GM12891 (cell line): Measurements from ENCODE around the gene PTPRT.

Experiments used
- DNase-seq: peaks from one replicate; pipeline ENCODE4 v3.0.0; 2011; ENCODE audit warnings: low spot score; ENCODE audit not compliant: insufficient read length
- FAIRE-seq: peaks from 2 replicates; lab custom pipeline; 2011; peaks lifted over from hg19 to GRCh38; lab: Jason Lieb, UNC
- PAX5 ChIP-seq: IDR thresholded peaks from 2 replicates; pipeline ENCODE4 v1.6.1; 2011; ENCODE audit warnings: low read length, moderate library complexity, mild to moderate bottlenecking; ENCODE audit not compliant: insufficient read depth, severe bottlenecking
- POLR2A ChIP-seq: IDR thresholded peaks from 2 replicates; pipeline ENCODE4 v1.6.1; 2011; ENCODE audit warnings: low read depth, low read length, control low read depth
- POLR2AphosphoS5 ChIP-seq: IDR thresholded peaks from 2 replicates; pipeline ENCODE4 v1.6.1; 2011; ENCODE audit warnings: low read depth, low read length, control low read depth
- POU2F2 ChIP-seq: IDR thresholded peaks from 2 replicates; pipeline ENCODE4 v1.6.1; 2011; ENCODE audit warnings: low read depth, mild to moderate bottlenecking, control low read depth, low read length, moderate library complexity
- SPI1 ChIP-seq: IDR thresholded peaks from 2 replicates; pipeline ENCODE4 v1.6.1; 2011; ENCODE audit warnings: low read depth, low read length, control low read depth
- TAF1 ChIP-seq: IDR thresholded peaks from 2 replicates; pipeline ENCODE4 v1.6.1; 2011; ENCODE audit warnings: low read depth, low read length, control low read depth

PTPRT gene

DNA sequence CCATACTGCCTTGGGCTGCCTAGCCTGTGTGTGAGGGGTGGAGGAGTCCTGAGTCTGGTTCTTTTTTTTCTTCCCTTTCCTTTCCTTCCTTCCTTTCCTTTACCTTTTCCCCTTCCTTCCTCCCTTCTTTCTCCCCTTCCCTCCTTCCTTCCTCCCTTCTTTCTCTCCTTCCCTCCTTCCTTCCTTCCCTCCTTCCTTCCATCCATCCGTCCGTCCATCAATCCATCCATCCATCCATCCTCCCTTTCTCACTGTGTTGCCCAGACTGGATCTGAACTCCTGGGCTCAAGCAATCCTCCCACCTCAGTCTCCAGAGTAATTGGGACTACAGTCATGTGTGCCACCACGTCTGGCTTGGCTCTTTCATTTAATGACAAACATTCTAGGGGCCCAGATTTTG is 820.8 kb downstream of the PTPRT start:
- no peak for TF ChIP-seq PAX5
- no peak for TF ChIP-seq POLR2A
- TF ChIP-seq SPI1, result no peak
- no peak for TF ChIP-seq TAF1
- TF ChIP-seq POLR2AphosphoS5, result no peak
- no peak for TF ChIP-seq POU2F2
- no peak for FAIRE-seq
- DNase-seq, result no peak

DNA sequence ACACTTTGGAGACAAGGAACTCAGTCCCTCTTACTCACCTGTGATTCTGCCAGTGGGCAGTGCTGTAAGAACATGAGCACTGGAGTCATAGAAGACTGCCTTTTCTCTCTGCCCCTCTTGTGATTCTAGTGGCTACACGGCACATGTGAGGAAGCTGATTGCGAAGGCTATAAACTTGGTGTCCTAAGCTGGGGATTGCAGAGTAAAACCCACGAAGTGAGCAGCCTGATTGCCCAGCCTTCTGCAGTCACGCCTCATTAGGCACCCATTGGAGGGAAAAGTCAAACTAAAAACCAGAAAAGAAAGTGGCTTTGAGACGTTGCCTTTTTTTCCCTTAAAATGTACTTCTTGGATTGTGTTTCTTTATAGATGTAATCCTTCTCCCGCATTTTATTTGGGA is 823.1 kb downstream of the PTPRT start:
- DNase-seq, result no peak
- FAIRE-seq, result no peak
- no peak for TF ChIP-seq SPI1
- peak; percentile 69 for TF ChIP-seq PAX5

DNA sequence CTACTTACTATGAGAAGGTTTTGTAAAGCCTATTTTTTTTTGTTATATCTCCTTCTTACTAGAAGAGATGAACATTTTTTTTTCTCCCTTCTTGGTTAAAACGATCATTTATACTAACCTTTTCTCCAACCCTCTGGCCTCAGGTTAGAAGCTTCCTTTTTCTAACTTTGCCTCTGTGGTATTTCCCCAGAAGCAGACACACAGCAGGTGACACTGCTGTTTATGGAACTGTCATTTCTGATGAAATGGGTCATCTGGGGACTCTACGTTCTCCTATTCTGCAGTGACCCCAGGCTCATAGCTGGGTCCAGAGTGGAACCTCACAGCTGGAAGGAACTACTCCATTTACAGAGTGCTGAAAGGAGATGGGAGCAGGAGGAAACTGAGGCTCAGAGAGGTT is 825.3 kb downstream of the PTPRT start:
- DNase-seq, result no peak
- FAIRE-seq, result no peak
- TF ChIP-seq POLR2AphosphoS5 (no peak), POLR2A (no peak), PAX5 (no peak), SPI1 (no peak), TAF1 (no peak), POU2F2 (no peak)

GRCh38 chr20:42361402-42361970 is 828.2 kb downstream of the PTPRT start:
- TF ChIP-seq POU2F2 (no peak), SPI1 (no peak), PAX5 (no peak), POLR2AphosphoS5 (no peak), TAF1 (no peak), POLR2A (no peak)
- no peak for FAIRE-seq
- DNase-seq, result no peak

DNA sequence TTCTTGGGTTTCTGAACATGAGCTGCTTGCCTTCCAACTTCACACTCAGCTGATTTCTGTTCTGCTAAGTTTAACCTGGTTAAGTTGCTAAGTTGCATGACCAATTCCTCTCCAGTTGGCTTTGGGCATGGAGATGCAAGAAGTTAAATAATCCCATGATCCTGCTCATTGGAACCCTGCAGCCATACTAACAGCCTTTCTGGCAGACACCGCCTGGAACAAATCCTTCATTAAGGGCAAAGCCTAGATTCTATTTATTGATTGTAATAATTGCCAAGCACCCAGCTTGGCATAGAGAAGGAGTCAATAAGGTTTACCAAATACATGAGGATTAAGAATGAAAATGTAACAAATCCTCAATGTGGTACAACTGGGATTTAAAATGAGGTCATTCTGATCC is 829.1 kb downstream of the PTPRT start:
- TF ChIP-seq POLR2A, result no peak
- TF ChIP-seq POLR2AphosphoS5, result no peak
- no peak for TF ChIP-seq SPI1
- no peak for TF ChIP-seq TAF1
- TF ChIP-seq POU2F2, result no peak
- TF ChIP-seq PAX5, result no peak
- FAIRE-seq, result no peak
- no peak for DNase-seq

GRCh38 chr20:42359617-42360016 is 830.1 kb downstream of the PTPRT start:
- TF ChIP-seq TAF1 (no peak), PAX5 (no peak), POU2F2 (no peak), POLR2AphosphoS5 (no peak), SPI1 (no peak), POLR2A (no peak)
- no peak for FAIRE-seq
- DNase-seq, result no peak

GRCh38 chr20:42352096-42352495 is 837.6 kb downstream of the PTPRT start:
- TF ChIP-seq PAX5, result no peak
- no peak for TF ChIP-seq POLR2AphosphoS5
- TF ChIP-seq POU2F2, result no peak
- no peak for TF ChIP-seq TAF1
- no peak for TF ChIP-seq SPI1
- no peak for TF ChIP-seq POLR2A
- FAIRE-seq (no peak), DNase-seq (no peak)

DNA sequence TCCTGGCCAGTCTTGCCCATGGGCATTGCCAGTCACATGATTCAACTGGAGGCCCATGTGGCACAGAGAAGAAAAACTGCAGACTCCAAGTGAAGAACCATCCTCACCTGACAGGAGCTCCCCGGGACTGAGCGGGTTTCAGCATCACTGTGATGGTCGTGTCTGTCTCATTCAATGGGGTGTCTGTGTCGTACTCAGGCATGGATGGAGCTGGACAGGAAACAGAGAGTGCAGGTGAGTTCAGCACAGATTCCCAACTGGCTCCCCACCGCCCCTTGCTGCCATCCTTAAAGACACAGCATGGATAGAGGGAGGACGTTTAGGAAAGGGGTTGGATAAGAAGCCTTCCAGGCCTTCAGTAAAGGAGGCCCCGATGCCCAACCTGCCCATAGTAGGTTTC is 839.2 kb downstream of the PTPRT start:
- no peak for FAIRE-seq

GRCh38 chr20:42346189-42347170 is 843.2 kb downstream of the PTPRT start:
- DNase-seq (no peak), FAIRE-seq (no peak)
- TF ChIP-seq TAF1 (no peak), POLR2A (no peak), PAX5 (no peak), POLR2AphosphoS5 (no peak), SPI1 (no peak), POU2F2 (no peak)

More for the DNA sequence above, 839.2 kb downstream of the PTPRT start:
- no peak for TF ChIP-seq SPI1
- DNase-seq, result no peak

GRCh38 chr20:42341654-42342053 is 848.1 kb downstream of the PTPRT start:
- DNase-seq (no peak), FAIRE-seq (no peak)
- no peak for TF ChIP-seq POLR2A
- no peak for TF ChIP-seq POU2F2
- no peak for TF ChIP-seq PAX5
- TF ChIP-seq POLR2AphosphoS5, result no peak
- TF ChIP-seq SPI1, result no peak
- TF ChIP-seq TAF1, result no peak
